Cardiac muscle cell (in vitro differentiated cells and primary cell): ENCODE measurements around the gene LRRTM3. TPM values are rescaled to one million over a fixed set of nuclear protein-coding genes. Genes with fewer than 3 reads are reported as not detected.

ENCODE experiments used
- DNase-seq, 2 donors: peaks; one replicate each; pipeline versions ENCODE4 v3.0.0 to v3.0.0-alpha.2; 2010 to 2017; ENCODE audit warnings: low read depth in 1 of 2, low spot score in 1 of 2
- H3K27ac ChIP-seq: fragments of 200-600 bp; sonication (generic); 2 replicates; pipeline ENCODE4 v1.5.1; 2016
- H3K27me3 ChIP-seq: fragments of 200-600 bp; sonication (generic); 2 replicates; pipeline ENCODE4 v1.6.0; 2016; ENCODE audit warnings: control low read depth
- H3K36me3 ChIP-seq: fragments of 200-600 bp; sonication (generic); 2 replicates; pipeline ENCODE4 v1.5.1; 2016; ENCODE audit warnings: control low read depth
- H3K4me1 ChIP-seq: fragments of 200-600 bp; sonication (generic); 2 replicates; pipeline ENCODE4 v1.8.1; 2017; ENCODE audit warnings: low read depth, mild to moderate bottlenecking, mixed run types
- H3K4me3 ChIP-seq: fragments of 200-600 bp; sonication (generic); 2 replicates; pipeline ENCODE4 v1.5.1; 2016; ENCODE audit warnings: mild to moderate bottlenecking
- H3K9me3 ChIP-seq: fragments of 200-600 bp; sonication (generic); 2 replicates; pipeline ENCODE4 v1.5.1; 2017; ENCODE audit warnings: low read depth, mild to moderate bottlenecking, control low read depth
- CTCF ChIP-seq: IDR thresholded peaks from 2 replicates; pipeline ENCODE4 v1.5.1; 2012; ENCODE audit warnings: low read depth, mild to moderate bottlenecking, low read length
- polyA plus RNA-seq: library from polyadenylated mRNA; unstranded; fragments of >200 nt; fragmentation: Nextera tagmentation; extraction: Ambion mirVana; gene quantifications from 2 replicates; pipeline ENCODE4 v1.2.1, GENCODE V29; 2016
- total RNA-seq: library from RNA; depleted of rRNA; stranded (reverse); fragments of >200 nt; gene quantifications from 2 replicates; pipeline ENCODE4 v1.2.3, GENCODE V29; 2016

LRRTM3 gene
- total and polyA plus RNA-seq, 2 experiments from 2014 or later = 0.98 to 3.6 TPM

DNA sequence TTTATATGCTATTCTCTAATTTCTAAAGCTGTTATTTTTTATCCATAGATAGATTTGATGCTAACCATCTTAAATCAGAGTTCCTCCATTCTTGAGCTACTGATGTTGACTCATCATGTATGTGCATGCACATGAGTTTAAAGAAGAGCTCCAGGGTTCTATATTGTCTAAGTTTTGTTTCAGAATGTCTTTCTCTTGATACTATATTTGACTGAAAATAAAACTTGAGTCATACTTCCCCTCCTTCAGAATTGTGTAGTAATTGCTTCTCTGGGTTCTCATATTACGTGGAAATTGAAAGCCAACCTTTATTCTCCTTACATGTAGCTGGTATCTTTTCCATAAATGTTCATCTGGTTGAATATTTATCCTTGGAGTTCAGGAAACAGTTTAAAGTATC lies 89.4 kb downstream of the LRRTM3 start:
- H3K27me3 ChIP-seq = no peaks in the 10 kb centered on the region
- no peak for DNase-seq
- no peak overlapping the region for H3K4me3 ChIP-seq
- H3K9me3 ChIP-seq = no peaks in the 10 kb centered on the region
- H3K36me3 ChIP-seq = no peaks in the 10 kb centered on the region
- H3K4me1 ChIP-seq = no peaks in the 10 kb centered on the region
- TF ChIP-seq CTCF = no peak
- H3K27ac ChIP-seq = no peak overlapping the region

- no peak overlapping the region for H3K27ac ChIP-seq
- DNase-seq = no peak
- no peaks in the 10 kb centered on the region for H3K4me1 ChIP-seq
- no peak for TF ChIP-seq CTCF
- no peaks in the 10 kb centered on the region for H3K36me3 ChIP-seq
- no peaks in the 10 kb centered on the region for H3K27me3 ChIP-seq
- H3K9me3 ChIP-seq = no peaks in the 10 kb centered on the region
- no peak overlapping the region for H3K4me3 ChIP-seq
Observed at GRCh38 chr10:67017218-67017617, 91.4 kb downstream of the LRRTM3 start.

- Histone ChIP-seq H3K9me3 (no peaks in the 10 kb centered on the region), H3K4me3 (no peak overlapping the region), H3K36me3 (no peaks in the 10 kb centered on the region), H3K27ac (no peak overlapping the region), H3K27me3 (no peaks in the 10 kb centered on the region), H3K4me1 (no peaks in the 10 kb centered on the region)
- no peak for TF ChIP-seq CTCF
- DNase-seq = no peak
Observed at GRCh38 chr10:67022099-67022498, 96.3 kb downstream of the LRRTM3 start.

DNA sequence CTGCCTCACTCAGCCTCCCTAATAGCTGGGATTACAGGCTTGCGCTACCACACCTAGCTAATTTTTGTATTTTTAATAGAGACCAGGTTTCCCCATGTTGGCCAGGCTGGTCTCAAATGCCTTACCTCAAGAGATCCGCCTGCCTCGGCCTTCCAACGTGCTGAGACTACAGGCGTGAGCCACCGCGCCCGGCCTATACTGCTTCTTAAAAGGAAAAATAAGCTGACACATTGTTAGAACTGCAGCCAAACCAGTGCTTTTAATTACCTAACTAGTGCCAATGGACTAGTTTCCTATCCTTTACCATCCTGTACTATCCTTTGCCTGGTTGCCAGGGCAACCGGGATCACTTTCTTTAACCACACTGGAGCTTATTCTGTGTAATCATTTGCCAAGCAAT lies 108.0 kb downstream of the LRRTM3 start:
- Histone ChIP-seq H3K4me3 (no peak overlapping the region), H3K27ac (no peak overlapping the region), H3K36me3 (no peaks in the 10 kb centered on the region), H3K4me1 (no peaks in the 10 kb centered on the region), H3K27me3 (no peaks in the 10 kb centered on the region), H3K9me3 (no peaks in the 10 kb centered on the region)
- no peak for TF ChIP-seq CTCF
- DNase-seq = no peak

DNA sequence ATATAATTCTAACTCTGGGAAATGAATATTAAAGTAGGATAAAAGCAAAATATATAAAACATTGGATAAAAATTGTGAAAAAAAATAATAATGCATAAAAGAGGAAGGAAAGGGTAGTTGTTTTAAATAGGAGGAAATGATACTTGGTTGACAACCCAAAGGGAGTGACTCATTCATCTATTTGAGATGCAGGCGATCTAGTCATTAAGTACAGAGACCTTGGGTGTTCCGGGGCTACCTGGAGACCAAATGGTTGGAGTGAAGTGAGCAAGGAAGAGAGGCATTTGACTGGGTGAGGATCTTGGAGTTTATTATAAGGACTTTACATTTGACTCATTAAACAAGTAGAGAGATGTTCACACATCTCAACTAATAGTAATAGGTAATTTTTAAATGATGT lies 111.0 kb downstream of the LRRTM3 start:
- Histone ChIP-seq H3K36me3 (no peaks in the 10 kb centered on the region), H3K4me1 (no peaks in the 10 kb centered on the region), H3K4me3 (no peak overlapping the region), H3K27ac (no peak overlapping the region), H3K27me3 (no peaks in the 10 kb centered on the region), H3K9me3 (no peaks in the 10 kb centered on the region)
- no peak for DNase-seq
- no peak for TF ChIP-seq CTCF

GRCh38 chr10:67043041-67043440 lies 117.2 kb downstream of the LRRTM3 start:
- no peak for TF ChIP-seq CTCF
- H3K4me3 ChIP-seq = no peak overlapping the region
- no peaks in the 10 kb centered on the region for H3K27me3 ChIP-seq

More at GRCh38 chr10:67043041-67043440, 117.2 kb downstream of the LRRTM3 start:
- DNase-seq = no peak
- Histone ChIP-seq H3K27ac (no peak overlapping the region), H3K4me1 (no peaks in the 10 kb centered on the region), H3K9me3 (no peaks in the 10 kb centered on the region), H3K36me3 (no peaks in the 10 kb centered on the region)
